Astrocyte of the spinal cord (primary cell): ENCODE data around the gene GOLT1B.

Experiments used
- DNase-seq: peaks from one replicate; pipeline ENCODE4 v3.0.0; 2011; ENCODE audit warnings: low read depth, low spot score
- H3K4me3 ChIP-seq: 2 replicates; pipeline ENCODE4 v1.5.1; 2011; ENCODE audit warnings: low read depth, mild to moderate bottlenecking, low read length, moderate library complexity
- CTCF ChIP-seq: IDR thresholded peaks from 2 replicates; pipeline ENCODE4 v1.5.1; 2012; ENCODE audit warnings: low read depth, mild to moderate bottlenecking, low read length, inconsistent platforms
- in situ Hi-C: cut with HindIII; loops from 2 replicates; pipeline ENCODE4 v1.10.0; 2017; ENCODE audit warnings: low sequenced_read_pairs

The GOLT1B gene

GRCh38 chr12:21518451-21518850 is 16.9 kb downstream of the GOLT1B start:
- no peak for TF ChIP-seq CTCF
- in situ Hi-C loops: no loop called here
- H3K4me3 ChIP-seq: no peak overlapping the region
- DNase-seq: no peak

- TF ChIP-seq CTCF: no peak
- H3K4me3 ChIP-seq: no peak overlapping the region
- DNase-seq: no peak
- in situ Hi-C loops: no loop called here
Observed at GRCh38 chr12:21521541-21521940, 20.0 kb downstream of the GOLT1B start.

GRCh38 chr12:21523148-21523547 is 21.6 kb downstream of the GOLT1B start:
- TF ChIP-seq CTCF: no peak
- in situ Hi-C loops: no loop called here
- no peak overlapping the region for H3K4me3 ChIP-seq
- DNase-seq: no peak

GRCh38 chr12:21526053-21526452 is 24.5 kb downstream of the GOLT1B start, which contains the start of gene SPX:
Gene SPX, plus strand, starts transcription at chr12:21526296. Its CDS starts 177 bp downstream, at chr12:21526473.
- peak within 1 kb of the TSS; percentile 61 for H3K4me3 ChIP-seq
- no peak for TF ChIP-seq CTCF
- no peak for DNase-seq
- in situ Hi-C loops: no loop called here

GRCh38 chr12:21526721-21527345 is 25.2 kb downstream of the GOLT1B start:
- TF ChIP-seq CTCF: no peak
- peak overlapping the region; percentile 61 for H3K4me3 ChIP-seq
- in situ Hi-C loops: no loop called here
- no peak for DNase-seq

- H3K4me3 ChIP-seq: peak overlapping the region; percentile 61
- no peak for TF ChIP-seq CTCF
- in situ Hi-C loops: no loop called here
- peak; percentile 55 for DNase-seq
Observed at GRCh38 chr12:21527451-21528180, 26.0 kb downstream of the GOLT1B start.
